ENCODE results near the gene SLC25A21.

Gene SLC25A21

GRCh38 chr14:36667679-36668078, 504.7 kb downstream of the SLC25A21 start:
- Histone ChIP-seq H2AFZ (ENCODE audit: low read length) (no peak overlapping the region), H3K27ac (ENCODE audit: low read length) (no peak overlapping the region), H3K36me3 (replicated peaks; ENCODE audit: insufficient read depth, low read length) (no peaks in the 10 kb centered on the region), H3K4me2 (ENCODE audit: low read depth, low read length) (no peak overlapping the region), H3K79me2 (ENCODE audit: low read length) (no peaks in the 10 kb centered on the region), H4K20me1 (ENCODE audit: insufficient read depth, low read length) (no peaks in the 10 kb centered on the region), H3K9me2 (replicated peaks; ENCODE audit: insufficient read depth, low read length) (no peaks in the 10 kb centered on the region), H3K9me3 (replicated peaks; ENCODE audit: insufficient read depth, low read length) (no peaks in the 10 kb centered on the region), H3K4me1 (ENCODE audit: low read length) (no peaks in the 10 kb centered on the region), H3K27me3 (replicated peaks; ENCODE audit: insufficient read depth, low read length) (no peaks in the 10 kb centered on the region), H3K4me3 (ENCODE audit: low read length) (no peak overlapping the region), H3F3A (ENCODE audit: insufficient read depth, low read length) (no peaks in the 10 kb centered on the region), H3K9ac (ENCODE audit: low read length) (no peak overlapping the region)
- no peak for DNase-seq
- TF ChIP-seq CTCF (IDR thresholded peaks at IDR 0.05; ENCODE audit: low read length) (no peak), EZH2phosphoT487 (IDR thresholded peaks at IDR 0.05; ENCODE audit: low read length) (no peak), EZH2 (optimal IDR thresholded peaks at IDR 0.05; ENCODE audit: low read depth, low read length) (no peak)

- TF ChIP-seq EZH2phosphoT487 (IDR thresholded peaks at IDR 0.05; ENCODE audit: low read length) (no peak), EZH2 (optimal IDR thresholded peaks at IDR 0.05; ENCODE audit: low read depth, low read length) (no peak), CTCF (IDR thresholded peaks at IDR 0.05; ENCODE audit: low read length) (no peak)
- Histone ChIP-seq H3K4me3 (ENCODE audit: low read length) (no peak overlapping the region), H3K4me1 (ENCODE audit: low read length) (no peaks in the 10 kb centered on the region), H2AFZ (ENCODE audit: low read length) (no peak overlapping the region), H3K27me3 (replicated peaks; ENCODE audit: insufficient read depth, low read length) (no peaks in the 10 kb centered on the region), H3K36me3 (replicated peaks; ENCODE audit: insufficient read depth, low read length) (no peaks in the 10 kb centered on the region), H3K9me2 (replicated peaks; ENCODE audit: insufficient read depth, low read length) (no peaks in the 10 kb centered on the region), H3K79me2 (ENCODE audit: low read length) (no peaks in the 10 kb centered on the region), H3K9ac (ENCODE audit: low read length) (no peak overlapping the region), H3K4me2 (ENCODE audit: low read depth, low read length) (no peak overlapping the region), H3K27ac (ENCODE audit: low read length) (no peak overlapping the region), H3K9me3 (replicated peaks; ENCODE audit: insufficient read depth, low read length) (no peaks in the 10 kb centered on the region), H4K20me1 (ENCODE audit: insufficient read depth, low read length) (no peaks in the 10 kb centered on the region), H3F3A (ENCODE audit: insufficient read depth, low read length) (no peaks in the 10 kb centered on the region)
- no peak for DNase-seq
Measured at GRCh38 chr14:36666416-36667206, 505.8 kb downstream of the SLC25A21 start.

- H2AFZ ChIP-seq (ENCODE audit: low read length) = no peak overlapping the region
- H3K4me1 ChIP-seq (ENCODE audit: low read length) = no peaks in the 10 kb centered on the region
- DNase-seq = no peak
- H3F3A ChIP-seq (ENCODE audit: insufficient read depth, low read length) = no peaks in the 10 kb centered on the region
- TF ChIP-seq EZH2phosphoT487 (IDR thresholded peaks at IDR 0.05; ENCODE audit: low read length) (no peak), CTCF (IDR thresholded peaks at IDR 0.05; ENCODE audit: low read length) (no peak), EZH2 (optimal IDR thresholded peaks at IDR 0.05; ENCODE audit: low read depth, low read length) (no peak)
- H4K20me1 ChIP-seq (ENCODE audit: insufficient read depth, low read length) = no peaks in the 10 kb centered on the region
- no peak overlapping the region for H3K9ac ChIP-seq (ENCODE audit: low read length)
- no peak overlapping the region for H3K4me3 ChIP-seq (ENCODE audit: low read length)
- no peak overlapping the region for H3K4me2 ChIP-seq (ENCODE audit: low read depth, low read length)
- H3K9me3 ChIP-seq (replicated peaks; ENCODE audit: insufficient read depth, low read length) = no peaks in the 10 kb centered on the region
- no peaks in the 10 kb centered on the region for H3K27me3 ChIP-seq (replicated peaks; ENCODE audit: insufficient read depth, low read length)
- H3K79me2 ChIP-seq (ENCODE audit: low read length) = no peaks in the 10 kb centered on the region
- H3K36me3 ChIP-seq (replicated peaks; ENCODE audit: insufficient read depth, low read length) = no peaks in the 10 kb centered on the region
- H3K27ac ChIP-seq (ENCODE audit: low read length) = no peak overlapping the region
- no peaks in the 10 kb centered on the region for H3K9me2 ChIP-seq (replicated peaks; ENCODE audit: insufficient read depth, low read length)
Measured at GRCh38 chr14:36665887-36666415, 506.5 kb downstream of the SLC25A21 start.

All from MM.1S (cell line).